Activated T-cell treated with anti-CD3 and anti-CD28 coated beads for 1 hour (primary cell): ENCODE measurements around the gene CNTNAP5.

Experiments
- DNase-seq: peaks from one replicate; pipeline ENCODE4 v3.0.0-alpha.2; 2020; ENCODE audit warnings: low read depth

CNTNAP5 gene

GRCh38 chr2:124698979-124699565 lies 674.0 kb downstream of the CNTNAP5 start:
- no peak for DNase-seq

GRCh38 chr2:124702777-124703176 lies 677.7 kb downstream of the CNTNAP5 start:
- DNase-seq: no peak

GRCh38 chr2:124704071-124704925 lies 679.2 kb downstream of the CNTNAP5 start:
- DNase-seq: no peak

- DNase-seq: no peak
These were observed 683.6 kb downstream of the CNTNAP5 start for GRCh38 chr2:124708661-124709060.

GRCh38 chr2:124713969-124714368 lies 688.9 kb downstream of the CNTNAP5 start:
- no peak for DNase-seq

- no peak for DNase-seq
These were observed 700.1 kb downstream of the CNTNAP5 start for GRCh38 chr2:124725187-124725586.

- no peak for DNase-seq
These were observed 715.5 kb downstream of the CNTNAP5 start for GRCh38 chr2:124740636-124741035.

GRCh38 chr2:124753842-124754241 lies 728.8 kb downstream of the CNTNAP5 start:
- DNase-seq: no peak

GRCh38 chr2:124755386-124755785 lies 730.3 kb downstream of the CNTNAP5 start:
- no peak for DNase-seq

GRCh38 chr2:124756048-124756447 lies 731.0 kb downstream of the CNTNAP5 start:
- no peak for DNase-seq

- no peak for DNase-seq
These were observed 737.3 kb downstream of the CNTNAP5 start for GRCh38 chr2:124762388-124762787.

- DNase-seq: no peak
These were observed 738.5 kb downstream of the CNTNAP5 start for GRCh38 chr2:124763611-124764010.

- no peak for DNase-seq
These were observed 749.7 kb downstream of the CNTNAP5 start for GRCh38 chr2:124774781-124775180.

GRCh38 chr2:124776332-124776731 lies 751.2 kb downstream of the CNTNAP5 start:
- DNase-seq: no peak

- DNase-seq: no peak
These were observed 753.0 kb downstream of the CNTNAP5 start for GRCh38 chr2:124778076-124778475.

- no peak for DNase-seq
These were observed 771.6 kb downstream of the CNTNAP5 start for GRCh38 chr2:124796647-124797046.

GRCh38 chr2:124797049-124797448 lies 772.0 kb downstream of the CNTNAP5 start:
- no peak for DNase-seq

- DNase-seq: no peak
These were observed 773.5 kb downstream of the CNTNAP5 start for GRCh38 chr2:124798551-124798950.

- no peak for DNase-seq
These were observed 779.2 kb downstream of the CNTNAP5 start for GRCh38 chr2:124804014-124804940.

GRCh38 chr2:124805060-124805459 lies 780.0 kb downstream of the CNTNAP5 start:
- DNase-seq: no peak

GRCh38 chr2:124810132-124810531 lies 785.0 kb downstream of the CNTNAP5 start:
- DNase-seq: no peak

GRCh38 chr2:124814968-124815745 lies 790.1 kb downstream of the CNTNAP5 start:
- DNase-seq: no peak
